GM12875 (cell line): Measurements from ENCODE around the gene PNLDC1.

ENCODE experiments used
- H3K4me3 ChIP-seq: one replicate; pipeline ENCODE4 v1.5.1; 2011; ENCODE audit warnings: low read depth, low read length, control low read depth
- CTCF ChIP-seq: IDR thresholded peaks from 2 replicates; pipeline ENCODE4 v1.5.1; 2011; ENCODE audit warnings: low read depth, mild to moderate bottlenecking, control low read depth, inconsistent platforms, low read length, moderate library complexity, borderline replicate concordance; ENCODE audit not compliant: insufficient read depth

PNLDC1 gene

GRCh38 chr6:159831373-159831679 lies 31.2 kb downstream of the PNLDC1 start:
- TF ChIP-seq CTCF: no peak
- no peak overlapping the region for H3K4me3 ChIP-seq

DNA sequence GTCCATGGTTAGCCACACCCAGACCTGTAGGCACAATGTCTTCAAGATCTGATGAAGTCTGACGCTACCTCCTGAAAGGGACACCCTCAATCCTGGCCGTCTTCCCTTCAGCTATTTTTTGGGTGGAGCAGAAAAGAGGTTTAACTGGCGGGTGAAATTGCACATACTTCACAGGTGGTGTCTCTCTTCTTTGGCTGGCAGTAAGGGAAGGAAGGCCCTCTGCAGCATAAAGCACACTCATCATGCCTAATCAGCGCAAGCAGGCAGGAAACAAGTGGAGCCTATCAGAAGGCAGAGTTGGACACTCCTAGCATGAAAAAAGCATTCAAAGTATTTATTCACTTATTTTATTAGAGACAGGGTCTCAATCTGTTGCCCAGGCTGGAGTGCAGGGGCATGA lies 32.9 kb downstream of the PNLDC1 start:
- H3K4me3 ChIP-seq: no peak overlapping the region
- no peak for TF ChIP-seq CTCF

GRCh38 chr6:159833556-159833955 lies 33.5 kb downstream of the PNLDC1 start:
- no peak overlapping the region for H3K4me3 ChIP-seq
- TF ChIP-seq CTCF: no peak

DNA sequence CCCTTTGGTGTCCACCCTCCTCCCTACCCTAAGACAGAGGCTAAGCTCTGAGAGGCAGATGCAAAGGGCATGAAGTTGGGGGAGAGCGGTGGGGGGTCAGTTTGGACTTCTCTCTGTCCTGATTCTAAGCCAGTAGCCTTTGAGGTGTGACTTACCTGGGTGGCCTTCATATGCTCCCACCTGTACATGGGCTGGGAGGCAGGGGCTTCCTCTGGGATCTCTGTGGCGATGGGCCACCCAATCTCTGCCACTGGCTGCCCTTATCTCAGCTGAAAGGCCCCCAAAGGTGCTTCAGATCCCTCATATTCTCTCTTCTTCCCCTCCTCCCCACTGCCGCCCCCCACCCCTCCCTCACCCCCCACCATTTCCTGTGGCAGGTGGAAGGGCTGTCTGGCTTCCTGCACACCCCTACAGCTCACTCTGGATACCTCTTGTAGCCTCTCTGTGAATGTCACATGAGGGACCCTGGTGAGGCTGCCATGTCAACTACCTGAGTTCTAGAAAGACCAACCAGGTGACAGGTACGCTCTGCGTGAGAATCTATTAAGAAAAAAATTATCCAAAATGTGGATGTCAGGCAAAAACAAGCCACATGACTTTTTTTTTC lies 34.0 kb downstream of the PNLDC1 start:
- H3K4me3 ChIP-seq: no peak overlapping the region
- TF ChIP-seq CTCF: no peak

- H3K4me3 ChIP-seq: no peak overlapping the region
- no peak for TF ChIP-seq CTCF
Measured at GRCh38 chr6:159836718-159837490, 36.8 kb downstream of the PNLDC1 start.

- H3K4me3 ChIP-seq: no peak overlapping the region
- TF ChIP-seq CTCF: no peak
Measured at GRCh38 chr6:159837511-159837910, 37.4 kb downstream of the PNLDC1 start.
